A549 (cell line): ENCODE measurements around the gene IDH3B. TPM values are rescaled to one million over a fixed set of nuclear protein-coding genes. Genes with fewer than 3 reads are reported as not detected.

ENCODE experiments used
- ATAC-seq, 2 experiments: fragments of 200-7000 bp in 1 of 2; fragments of >200 bp in 1 of 2; cut with Nextera tagmentation in 1 of 2; cut with Tn5 transposase in 1 of 2; 3 replicates each; pipeline versions ENCODE4 v1.8.0 to v1.9.1; 2018 to 2020; ENCODE audit warnings: mild to moderate bottlenecking in 1 of 2, moderate library complexity in 1 of 2
- CTCF ChIA-PET: fragments of 300-600 bp; sonication (Branson Sonifier 250); formaldehyde crosslinking; extraction: SDS; loops from one replicate; lab custom pipeline; 2021; ENCODE audit warnings: antibody characterized with exemption, inconsistent platforms; lab: Yijun Ruan, JAX
- POLR2A ChIA-PET: fragments of 350-600 bp; formaldehyde crosslinking; extraction: SDS; loops from one replicate; lab custom pipeline; 2021; ENCODE audit warnings: antibody characterized with exemption, inconsistent platforms; lab: Yijun Ruan, JAX
- DNase-seq, 2 experiments: peaks; one replicate each; pipeline versions ENCODE4 v3.0.0 to v3.0.0-alpha.2; 2011 to 2016; ENCODE audit warnings: low read depth in 1 of 2, low spot score in 1 of 2
- FAIRE-seq: peaks from 2 replicates; lab custom pipeline; 2011; peaks lifted over from hg19 to GRCh38; lab: Jason Lieb, UNC
- H3K27ac ChIP-seq, 2 experiments: fragments of >200 bp; sonication (Bioruptor Twin); formaldehyde crosslinking; 3 replicates each; pipeline ENCODE4 v1.5.1; 2016 to 2017
- H3K4me1 ChIP-seq: fragments of >200 bp; sonication (Bioruptor Twin); formaldehyde crosslinking; 3 replicates; pipeline ENCODE4 v1.6.1; 2016
- H3K4me2 ChIP-seq: fragments of >200 bp; sonication (Bioruptor Twin); formaldehyde crosslinking; 3 replicates; pipeline ENCODE4 v1.6.1; 2016
- H3K4me3 ChIP-seq: fragments of >200 bp; sonication (Bioruptor Twin); formaldehyde crosslinking; 3 replicates; pipeline ENCODE4 v1.5.1; 2016
- H3K9me3 ChIP-seq: fragments of >200 bp; sonication (Bioruptor Twin); formaldehyde crosslinking; 3 replicates; pipeline ENCODE4 v1.6.1; 2016
- BCL3 ChIP-seq: fragments of >200 bp; sonication (Bioruptor Twin); formaldehyde crosslinking; IDR thresholded peaks from 3 replicates; pipeline ENCODE4 v1.6.1; 2016
- BHLHE40 ChIP-seq: IDR thresholded peaks from 2 replicates; pipeline ENCODE4 v1.6.1; 2012; ENCODE audit warnings: low read depth, low read length, inconsistent platforms
- CHD2 ChIP-seq: fragments of 150-350 bp; IDR thresholded peaks from 2 replicates; pipeline ENCODE4 v1.6.1; 2014; ENCODE audit warnings: low read length; ENCODE audit not compliant: partially characterized antibody
- CTCF ChIP-seq: fragments of >200 bp; sonication (Bioruptor Twin); formaldehyde crosslinking; IDR thresholded peaks from 3 replicates; pipeline ENCODE4 v1.5.1; 2016
- EHF ChIP-seq: fragments of 250-450 bp; sonication (Bioruptor Pico); IDR thresholded peaks from 2 replicates; pipeline ENCODE4 v1.5.0; 2020; ENCODE audit warnings: mild to moderate bottlenecking
- EHMT2 ChIP-seq: fragments of 200-600 bp; sonication (generic); IDR thresholded peaks from 2 replicates; pipeline ENCODE4 v1.6.1; 2016; ENCODE audit warnings: antibody characterized with exemption, low read depth, mild to moderate bottlenecking, moderate library complexity
- ELK1 ChIP-seq: fragments of 150-350 bp; IDR thresholded peaks from 2 replicates; pipeline ENCODE4 v1.6.1; 2014; ENCODE audit warnings: low read depth, mild to moderate bottlenecking, low read length
- FOSB ChIP-seq: fragments of 250-450 bp; sonication (Bioruptor Pico); IDR thresholded peaks from 2 replicates; pipeline ENCODE4 v1.5.0; 2020; ENCODE audit warnings: mild to moderate bottlenecking, moderate library complexity
- FOSL2 ChIP-seq, 2 experiments: fragments of 450-650 bp in 1 of 2; fragments of >200 bp in 1 of 2; sonication (Bioruptor Twin) in 1 of 2; formaldehyde crosslinking; IDR thresholded peaks; 2 replicates each; pipeline versions ENCODE4 v1.5.0 to v1.6.1; 2016 to 2020; ENCODE audit warnings: mild to moderate bottlenecking in 1 of 2, moderate library complexity in 1 of 2
- HDAC2 ChIP-seq: fragments of 200-600 bp; sonication (generic); IDR thresholded peaks from 2 replicates; pipeline ENCODE4 v1.6.1; 2016
- HMGXB4 ChIP-seq: fragments of 250-450 bp; sonication (Bioruptor Pico); IDR thresholded peaks from 2 replicates; pipeline ENCODE4 v1.5.0; 2021; ENCODE audit warnings: mild to moderate bottlenecking, moderate library complexity, borderline replicate concordance
- HOXA7 ChIP-seq: fragments of 250-450 bp; sonication (Bioruptor Pico); IDR thresholded peaks from 2 replicates; pipeline ENCODE4 v1.5.0; 2020; ENCODE audit warnings: mild to moderate bottlenecking, moderate library complexity
- JUN ChIP-seq, 2 experiments: fragments of >200 bp; sonication (Bioruptor Twin); formaldehyde crosslinking; IDR thresholded peaks; 2 replicates in 1 of 2; 3 replicates in 1 of 2; pipeline ENCODE4 v1.6.1; 2016 to 2017
- POLR2A ChIP-seq: IDR thresholded peaks from 2 replicates; pipeline ENCODE4 v1.6.1; 2012; ENCODE audit warnings: mild to moderate bottlenecking, low read length
- RCOR1 ChIP-seq: fragments of 150-350 bp; IDR thresholded peaks from 2 replicates; pipeline ENCODE4 v1.6.1; 2014; ENCODE audit warnings: antibody characterized with exemption, low read length, low read depth
- SMC3 ChIP-seq: fragments of >200 bp; sonication (Bioruptor Twin); formaldehyde crosslinking; IDR thresholded peaks from 3 replicates; pipeline ENCODE4 v1.6.1; 2018; ENCODE audit warnings: inconsistent platforms
- TFCP2L1 ChIP-seq: fragments of 250-450 bp; sonication (Bioruptor Pico); IDR thresholded peaks from 2 replicates; pipeline ENCODE4 v1.5.0; 2021; ENCODE audit warnings: mild to moderate bottlenecking
- TP53 ChIP-seq: fragments of 250-450 bp; sonication (Bioruptor Pico); IDR thresholded peaks from 2 replicates; pipeline ENCODE4 v1.5.0; 2021; ENCODE audit warnings: mild to moderate bottlenecking, moderate library complexity
- ZC3H11A ChIP-seq: fragments of 450-650 bp; IDR thresholded peaks from 2 replicates; pipeline ENCODE4 v1.6.1; 2014; ENCODE audit warnings: antibody characterized with exemption, mild to moderate bottlenecking
- ZFP36 ChIP-seq: fragments of 450-650 bp; IDR thresholded peaks from 2 replicates; pipeline ENCODE4 v1.6.1; 2014; ENCODE audit warnings: borderline replicate concordance; ENCODE audit not compliant: partially characterized antibody
- WGBS: methylation state at CpG from one replicate; pipeline ENCODE4 v1.1.6; 2017; ENCODE audit errors: missing lambda C conversion rate; 5-methylcytosine and 5-hydroxymethylcytosine counted together
- polyA plus RNA-seq, 4 experiments: library from polyadenylated mRNA; depleted of rRNA in 3 of 4; stranded (reverse); fragments of >200 nt; fragmentation: RNase III in 1 of 4; extraction: RNeasy Plus Mini Kit Qiagen cat#74134 plus additional on column Dnase treatment in 1 of 4; gene quantifications; 2 replicates in 3 of 4; 3 replicates in 1 of 4; pipeline ENCODE4 v1.2.3, GENCODE V29; 2011 to 2017

IDH3B gene
- polyA plus RNA-seq, 2 of the 4 experiments (the other 2 are of a cell fraction) = 154 to 200 TPM

- ATAC-seq = no peak
- TF ChIP-seq HDAC2 (no peak), TFCP2L1 (no peak), FOSL2 (IDR thresholded peaks at IDR 0.05) (no peak), FOSL2 (CRISPR knock-in tag; IDR thresholded peaks at IDR 0.05) (no peak), HOXA7 (CRISPR knock-in tag) (no peak), ZC3H11A (no peak), ZFP36 (no peak), CHD2 (no peak), CTCF (no peak), EHMT2 (no peak), BCL3 (no peak), HMGXB4 (CRISPR knock-in tag) (no peak), SMC3 (no peak), BHLHE40 (no peak), ELK1 (no peak), FOSB (no peak), EHF (no peak), JUN (IDR thresholded peaks at IDR 0.05) (no peak), POLR2A (no peak), RCOR1 (no peak)
- CTCF ChIA-PET = interaction anchor here (1.1 to 13.5 kb wide), 8 partner anchors 7 to 130 kb away, joined by 3 to 165 read pairs (median 6); partner anchors contain the start of gene IDH3B
Observed at GRCh38 chr20:2654384-2654822, 9.6 kb downstream of the IDH3B start.

GRCh38 chr20:2653556-2654383 is 10.2 kb downstream of the IDH3B start:
- H3K4me1 ChIP-seq = peaks cover 34% of the 10 kb centered on the region
- TF ChIP-seq TP53 (no peak), BCL3 (0 out of 3 replicates have a peak, but pooled peaks have one; percentile 4)
- ChIA-PET POLR2A (interaction anchor here (1.5 to 2.8 kb wide), 5 partner anchors 10 to 551 kb away, joined by 5 to 50 read pairs (median 11); partner anchors contain the start of genes IDH3B and SNRPB), CTCF (interaction anchor here (0.8 to 13.5 kb wide), 6 partner anchors 9 to 129 kb away, joined by 3 to 165 read pairs (median 5); partner anchors contain the start of gene IDH3B)
- ATAC-seq = no peak
- 7% methylated on average over 24 of the region's 24 CpGs for WGBS
- H3K9me3 ChIP-seq = no peaks in the 10 kb centered on the region
- H3K4me3 ChIP-seq = peak overlapping the region; percentile 78
- no peak for FAIRE-seq
- peak overlapping the region; percentile 95 to 96 for H3K27ac ChIP-seq
- no peak for DNase-seq
- H3K4me2 ChIP-seq = peak overlapping the region; percentile 98

More at GRCh38 chr20:2654384-2654822, 9.6 kb downstream of the IDH3B start:
- Histone ChIP-seq H3K4me3 (peak overlapping the region; percentile 78), H3K9me3 (no peaks in the 10 kb centered on the region), H3K4me2 (peak overlapping the region; percentile 98), H3K27ac (peak overlapping the region; percentile 95 to 96; a peak in 5 of 6 replicates), H3K4me1 (peaks cover 34% of the 10 kb centered on the region)
- 57% methylated on average over 9 of the region's 9 CpGs for WGBS
- DNase-seq (no peak), FAIRE-seq (peak; percentile 32)
- POLR2A ChIA-PET = interaction anchor here (1.7 kb wide), 1 partner anchor 10 kb away, joined by 11 read pairs; the partner anchor contains the start of gene IDH3B
